ENCODE results near the gene TTLL11.

- TF ChIP-seq SMC3 (conservative IDR thresholded peaks at IDR 0.05; ENCODE audit: poor library complexity) = no peak
- no peak for TF ChIP-seq EZH2 (IDR thresholded peaks at IDR 0.05; ENCODE audit: borderline replicate concordance, insufficient read depth, low read length, poor library complexity, severe bottlenecking)
These were observed 318.1 kb downstream of the TTLL11 start for GRCh38 chr9:121774715-121775613.
